DMS53 (cell line): ENCODE measurements around the gene COL5A1.

Experiments
- DNase-seq: peaks from one replicate; lab custom pipeline; 2025; lab: John Stamatoyannopoulos, UW

COL5A1 gene

GRCh38 chr9:134880484-134881312 is 239.1 kb downstream of the COL5A1 start, which contains the start of gene FCN2:
TSS of gene FCN2 (plus strand) at chr9:134880810. CDS start at chr9:134880822, 12 bp downstream.
- DNase-seq = no peak

GRCh38 chr9:134881313-134881670 is 239.7 kb downstream of the COL5A1 start:
- DNase-seq = no peak

GRCh38 chr9:134882204-134882785 is 240.7 kb downstream of the COL5A1 start:
- DNase-seq = no peak

- DNase-seq = no peak
Observed at GRCh38 chr9:134883040-134883782, 241.6 kb downstream of the COL5A1 start.

- no peak for DNase-seq
Observed at GRCh38 chr9:134884492-134884891, 242.9 kb downstream of the COL5A1 start.

DNA sequence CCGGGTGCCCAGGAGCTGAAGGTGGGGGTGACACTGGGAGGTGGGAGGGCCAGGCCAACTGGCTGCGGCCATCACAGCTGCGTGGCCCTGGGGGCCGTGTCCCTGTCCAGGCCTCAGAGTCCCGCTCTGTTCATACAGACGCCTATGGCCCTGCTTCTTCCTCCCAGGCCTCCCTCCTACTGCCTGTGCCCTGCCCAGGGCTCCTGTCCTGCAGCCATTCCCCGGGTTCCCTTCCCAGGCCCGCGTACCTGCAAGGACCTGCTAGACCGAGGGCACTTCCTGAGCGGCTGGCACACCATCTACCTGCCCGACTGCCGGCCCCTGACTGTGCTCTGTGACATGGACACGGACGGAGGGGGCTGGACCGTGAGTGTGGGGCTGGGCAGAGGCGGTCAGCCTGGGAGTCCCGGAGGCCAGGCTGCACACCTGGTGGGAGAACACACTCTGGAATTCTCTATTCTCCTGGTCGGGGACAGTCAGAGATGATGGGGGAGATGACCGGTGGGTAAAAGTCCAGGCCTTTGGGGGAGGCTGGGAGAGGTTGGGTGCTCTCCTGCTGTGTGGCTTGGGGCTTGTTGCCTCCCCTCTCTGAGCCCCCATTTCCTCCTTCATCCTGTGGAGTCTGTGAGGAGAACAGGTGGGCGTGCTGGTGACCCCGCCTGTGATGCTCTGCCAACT is 243.5 kb downstream of the COL5A1 start:
- no peak for DNase-seq

DNA sequence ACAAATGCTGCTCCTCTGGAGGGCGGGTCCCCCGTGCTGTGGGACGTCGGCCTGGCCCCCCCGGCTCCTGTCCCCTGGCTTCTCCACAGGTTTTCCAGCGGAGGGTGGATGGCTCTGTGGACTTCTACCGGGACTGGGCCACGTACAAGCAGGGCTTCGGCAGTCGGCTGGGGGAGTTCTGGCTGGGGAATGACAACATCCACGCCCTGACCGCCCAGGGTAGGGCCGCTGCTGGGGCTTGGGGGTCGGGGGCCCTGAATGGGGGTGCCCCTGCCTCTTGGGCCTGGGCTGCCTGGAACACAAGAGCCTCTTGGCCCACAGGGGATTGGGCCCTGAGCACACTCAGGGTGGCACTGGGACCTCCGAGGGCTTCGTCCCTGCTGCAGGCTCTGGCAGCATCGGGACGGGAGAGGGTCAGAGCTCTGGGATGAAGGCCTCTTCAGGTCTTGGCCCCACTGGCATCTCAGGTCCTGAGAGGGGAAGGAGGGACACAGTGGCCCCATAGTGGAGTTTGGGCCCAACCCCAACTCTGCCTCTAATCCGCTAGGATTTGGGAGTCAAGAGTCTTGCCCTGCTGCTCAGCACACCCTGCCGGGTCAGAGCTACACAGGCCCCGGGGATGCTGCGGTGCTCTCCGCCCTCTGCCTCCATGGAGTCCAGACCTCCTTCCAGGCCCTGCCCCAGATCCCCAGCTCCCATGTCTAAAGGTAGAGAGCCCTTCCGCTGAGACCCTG is 244.2 kb downstream of the COL5A1 start:
- no peak for DNase-seq

GRCh38 chr9:134886413-134886913 is 244.9 kb downstream of the COL5A1 start:
- no peak for DNase-seq

GRCh38 chr9:134887219-134887618 is 245.6 kb downstream of the COL5A1 start:
- no peak for DNase-seq

GRCh38 chr9:134887686-134888602 is 246.3 kb downstream of the COL5A1 start:
- no peak for DNase-seq

- DNase-seq = no peak
Observed at GRCh38 chr9:134888603-134889190, 247.1 kb downstream of the COL5A1 start.

DNA sequence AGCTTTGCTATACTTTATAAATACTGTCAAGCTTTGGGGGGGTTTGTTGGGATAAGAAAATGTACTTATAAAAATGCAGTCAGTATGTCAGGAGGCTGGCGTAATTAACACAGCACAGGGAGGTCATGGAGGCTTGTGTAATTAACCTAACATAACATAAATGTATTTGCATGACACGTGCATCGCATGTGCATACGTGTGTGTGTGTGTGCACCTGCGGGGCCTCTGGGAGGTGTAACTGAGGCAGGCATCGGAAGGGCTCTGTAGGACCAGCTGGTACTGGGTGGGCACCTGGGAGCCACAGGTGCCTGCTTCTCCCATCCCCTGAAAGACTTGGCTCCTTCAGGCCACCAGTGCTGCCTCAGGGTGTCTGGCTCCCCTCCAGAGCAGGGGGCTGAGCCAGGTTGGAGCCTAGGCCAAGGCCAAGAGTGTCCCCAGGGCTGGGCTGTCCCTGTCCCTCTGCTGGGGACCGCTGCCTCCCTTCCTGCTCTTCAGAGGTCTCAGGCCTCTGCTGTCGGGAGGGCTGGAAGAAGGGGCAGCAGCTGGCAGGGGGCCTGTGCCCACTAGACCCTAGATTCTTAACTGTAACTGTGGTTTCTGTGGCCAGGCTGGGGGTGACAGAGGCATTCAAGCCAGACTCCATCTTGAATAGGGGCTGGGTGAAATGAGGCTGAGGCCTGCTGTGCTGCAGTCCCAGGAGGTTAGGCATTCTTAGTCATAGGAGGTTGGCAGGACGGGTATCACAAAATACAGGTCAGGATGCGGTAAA is 248.0 kb downstream of the COL5A1 start:
- no peak for DNase-seq

GRCh38 chr9:134890155-134890495 is 248.5 kb downstream of the COL5A1 start:
- DNase-seq = no peak

DNA sequence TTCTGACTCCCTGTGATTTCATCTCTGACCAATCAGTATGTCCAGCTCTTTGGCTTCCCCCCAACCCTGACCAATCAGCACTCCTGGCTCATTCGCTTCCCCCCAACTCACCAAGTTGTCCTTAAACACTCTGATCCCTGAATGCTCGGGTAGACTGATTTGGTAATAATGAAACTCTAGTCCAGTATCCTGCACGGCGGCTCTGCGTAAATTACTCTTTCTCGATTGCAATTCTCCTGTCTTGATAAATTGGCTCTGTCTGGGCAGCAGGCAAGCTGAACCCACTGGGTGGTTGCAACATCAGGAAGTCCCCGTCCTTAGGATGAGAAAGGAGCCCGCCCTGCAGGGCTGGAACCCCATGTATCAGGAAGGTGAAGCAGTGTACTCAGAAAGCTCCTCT is 249.4 kb downstream of the COL5A1 start:
- no peak for DNase-seq

DNA sequence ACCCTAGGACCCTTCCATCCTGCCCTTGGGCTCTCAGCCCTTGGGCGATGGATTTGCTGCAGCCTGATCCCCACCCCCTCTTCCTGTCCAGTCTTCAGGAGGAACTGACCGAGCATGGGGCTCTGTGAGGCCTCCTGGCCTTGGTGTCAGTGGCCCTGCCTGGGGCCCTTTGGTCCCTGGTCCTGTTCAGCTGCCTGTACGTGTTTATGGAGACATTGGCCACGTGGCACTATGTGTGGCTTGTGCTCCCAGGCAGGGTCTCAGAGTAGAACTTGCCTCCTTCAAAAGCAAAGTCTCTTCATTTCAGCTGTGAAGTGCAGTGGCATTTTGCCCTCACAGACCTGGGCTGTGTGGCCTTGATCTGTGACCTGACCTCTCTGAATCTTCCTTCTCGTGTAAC is 250.1 kb downstream of the COL5A1 start:
- DNase-seq = no peak

GRCh38 chr9:134892221-134892620 is 250.6 kb downstream of the COL5A1 start:
- no peak for DNase-seq

DNA sequence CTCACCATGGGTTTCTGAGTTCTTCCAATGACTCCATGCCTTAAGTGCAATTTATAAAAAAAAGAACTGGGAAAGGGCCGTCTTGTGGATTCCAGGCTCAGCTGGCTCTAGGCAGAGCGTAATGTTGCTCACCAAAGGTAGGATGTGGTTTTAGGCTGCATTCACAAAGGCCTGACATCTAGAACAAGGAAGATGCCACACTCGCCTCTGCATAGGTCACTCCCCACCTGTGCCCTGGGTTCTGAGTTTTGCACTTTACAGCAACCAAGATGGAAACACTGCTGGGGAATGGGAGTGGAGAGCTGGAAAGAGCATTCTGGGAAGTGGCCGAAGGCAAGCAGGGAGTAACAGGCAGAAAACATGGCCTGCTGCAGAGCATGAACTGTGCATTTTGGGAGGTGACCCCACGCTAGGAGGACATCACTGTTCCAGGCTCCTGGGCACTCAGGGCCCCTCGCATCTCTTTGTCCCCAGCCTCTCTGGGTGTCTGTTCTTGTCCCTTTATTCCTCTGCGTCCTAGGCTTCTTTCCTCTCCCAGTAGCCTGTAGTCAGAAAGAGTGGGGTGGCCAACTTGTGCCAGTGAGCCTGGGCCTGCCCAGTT is 251.3 kb downstream of the COL5A1 start:
- DNase-seq = no peak
